Measurements from ENCODE around the gene PRELID3B. TPM values are rescaled to one million over a fixed set of nuclear protein-coding genes. Genes with fewer than 3 reads are reported as not detected.

Gene PRELID3B
- total RNA-seq, 1 donor from 2014 or later, result 78.8 TPM

- Histone ChIP-seq H3K4me3 (no peak within 1 kb of the TSS), H2AFZ (replicated peaks) (no peak within 1 kb of the TSS), H3K9ac (no peak within 1 kb of the TSS), H3K4me1 (no peaks in the 10 kb centered on the region), H3K27me3 (no peaks in the 10 kb centered on the region), H4K20me1 (ENCODE audit: low read depth) (no peaks in the 10 kb centered on the region), H3K36me3 (no peaks in the 10 kb centered on the region), H3K27ac (no peak within 1 kb of the TSS), H3K79me2 (ENCODE audit: low read depth) (no peaks in the 10 kb centered on the region), H3F3A (ENCODE audit: low read depth) (no peaks in the 10 kb centered on the region), H3K9me3 (ENCODE audit: low read depth) (no peaks in the 10 kb centered on the region), H3K4me2 (no peak within 1 kb of the TSS)
- H3K36me3 Mint-ChIP-seq, result peaks cover 18% of the 10 kb centered on the region
- no peak within 1 kb of the TSS for H3K27ac Mint-ChIP-seq
- no peak for TF ChIP-seq CTCF (IDR thresholded peaks at IDR 0.05)
- TF ChIP-seq EZH2 (IDR thresholded peaks at IDR 0.05), result no peak
- TF ChIP-seq EZH2phosphoT487 (IDR thresholded peaks at IDR 0.05), result no peak
- no peak for DNase-seq (ENCODE audit: low spot score)
- H3K27me3 Mint-ChIP-seq (ENCODE audit: insufficient read depth, low read depth), result peaks cover 6% of the 10 kb centered on the region
- H3K4me1 Mint-ChIP-seq, result peaks cover 14% of the 10 kb centered on the region
- no peak within 1 kb of the TSS for H3K4me3 Mint-ChIP-seq
- no peaks in the 10 kb centered on the region for H3K9me3 Mint-ChIP-seq
Observed at GRCh38 chr20:59019217-59019616, 23.4 kb downstream of the PRELID3B start, which contains the start of gene TUBB1. TUBB1 (plus strand) TSS chr20:59019429; CDS start chr20:59019523, 94 bp downstream.

GRCh38 chr20:59018817-59019216, 23.8 kb downstream of the PRELID3B start:
- no peak overlapping the region for H2AFZ ChIP-seq (replicated peaks)
- no peak for DNase-seq (ENCODE audit: low spot score)

GRCh38 chr20:59017493-59018231, 24.9 kb downstream of the PRELID3B start:
- TF ChIP-seq EZH2phosphoT487 (IDR thresholded peaks at IDR 0.05) (no peak), EZH2 (IDR thresholded peaks at IDR 0.05) (no peak), CTCF (IDR thresholded peaks at IDR 0.05) (no peak)
- no peaks in the 10 kb centered on the region for H3K4me1 ChIP-seq
- no peaks in the 10 kb centered on the region for H4K20me1 ChIP-seq (ENCODE audit: low read depth)
- no peak overlapping the region for H3K4me2 ChIP-seq
- H3F3A ChIP-seq (ENCODE audit: low read depth), result no peaks in the 10 kb centered on the region
- H3K27ac Mint-ChIP-seq, result no peak overlapping the region
- H3K79me2 ChIP-seq (ENCODE audit: low read depth), result no peaks in the 10 kb centered on the region
- H3K9ac ChIP-seq, result no peak overlapping the region
- H3K4me3 ChIP-seq, result no peak overlapping the region
- H3K4me1 Mint-ChIP-seq, result peaks cover 14% of the 10 kb centered on the region
- H3K9me3 Mint-ChIP-seq, result no peaks in the 10 kb centered on the region
- peaks cover 9% of the 10 kb centered on the region for H3K36me3 Mint-ChIP-seq
- no peaks in the 10 kb centered on the region for H3K27me3 ChIP-seq
- no peaks in the 10 kb centered on the region for H3K9me3 ChIP-seq (ENCODE audit: low read depth)
- no peaks in the 10 kb centered on the region for H3K36me3 ChIP-seq
- no peak overlapping the region for H3K4me3 Mint-ChIP-seq
- H3K27ac ChIP-seq, result no peak overlapping the region
- H3K27me3 Mint-ChIP-seq (ENCODE audit: insufficient read depth, low read depth), result peaks cover 4% of the 10 kb centered on the region
- no peak overlapping the region for H2AFZ ChIP-seq (replicated peaks)
- no peak for DNase-seq (ENCODE audit: low spot score)

More at GRCh38 chr20:59018817-59019216, 23.8 kb downstream of the PRELID3B start:
- H3K4me1 ChIP-seq, result no peaks in the 10 kb centered on the region
- no peaks in the 10 kb centered on the region for H3K27me3 ChIP-seq
- no peaks in the 10 kb centered on the region for H3K79me2 ChIP-seq (ENCODE audit: low read depth)
- TF ChIP-seq CTCF (IDR thresholded peaks at IDR 0.05), result no peak
- no peak for TF ChIP-seq EZH2 (IDR thresholded peaks at IDR 0.05)
- TF ChIP-seq EZH2phosphoT487 (IDR thresholded peaks at IDR 0.05), result no peak
- peaks cover 15% of the 10 kb centered on the region for H3K36me3 Mint-ChIP-seq
- H3K36me3 ChIP-seq, result no peaks in the 10 kb centered on the region
- H3K27ac ChIP-seq, result no peak overlapping the region
- peaks cover 4% of the 10 kb centered on the region for H3K27me3 Mint-ChIP-seq (ENCODE audit: insufficient read depth, low read depth)
- no peak overlapping the region for H3K4me2 ChIP-seq
- H3K27ac Mint-ChIP-seq, result no peak overlapping the region
- no peaks in the 10 kb centered on the region for H3K9me3 ChIP-seq (ENCODE audit: low read depth)
- no peaks in the 10 kb centered on the region for H4K20me1 ChIP-seq (ENCODE audit: low read depth)
- H3K9ac ChIP-seq, result no peak overlapping the region
- peaks cover 14% of the 10 kb centered on the region for H3K4me1 Mint-ChIP-seq
- H3K4me3 ChIP-seq, result no peak overlapping the region
- H3F3A ChIP-seq (ENCODE audit: low read depth), result no peaks in the 10 kb centered on the region
- H3K9me3 Mint-ChIP-seq, result no peaks in the 10 kb centered on the region
- no peak overlapping the region for H3K4me3 Mint-ChIP-seq

Data from neural progenitor cell (in vitro differentiated cells).